Panc1 (cell line): ENCODE results near the gene YTHDC2. TPM values are rescaled to one million over a fixed set of nuclear protein-coding genes. Genes with fewer than 3 reads are reported as not detected.

ENCODE experiments used
- ATAC-seq: fragments of 200-7000 bp; cut with Tn5 transposase; 2 replicates; pipeline ENCODE4 v1.9.1; 2020; ENCODE audit warnings: mild to moderate bottlenecking, moderate library complexity
- BruUV-seq: library from RNA; stranded (reverse); fragments of 400-500 nt; replicated peaks from 2 replicates; lab custom pipeline; 2021; lab: Mats Ljungman, UMichigan
- CTCF ChIA-PET: fragments of 300-600 bp; sonication (Branson Sonifier 250); formaldehyde crosslinking; loops from one replicate; lab custom pipeline; 2022; ENCODE audit warnings: antibody characterized with exemption; lab: Charles Lee
- POLR2A ChIA-PET: fragments of 300-600 bp; sonication (Branson Sonifier 250); formaldehyde crosslinking; loops from one replicate; lab custom pipeline; 2022; ENCODE audit warnings: antibody characterized with exemption; lab: Charles Lee
- DNase-seq: peaks from one replicate; pipeline ENCODE4 v3.0.0-alpha.2; 2010; ENCODE audit warnings: low read depth, low spot score
- H3K27ac ChIP-seq: 2 replicates; pipeline ENCODE4 v1.5.1; 2011; ENCODE audit warnings: mild to moderate bottlenecking, low read length, inconsistent platforms
- H3K27me3 ChIP-seq: fragments of 200-500 bp; sonication (Bioruptor generic); 2 replicates; pipeline ENCODE4 v1.6.0; 2014; ENCODE audit warnings: low read length, inconsistent platforms; ENCODE audit not compliant: control insufficient read depth, insufficient read depth
- H3K36me3 ChIP-seq: fragments of 200-500 bp; sonication (Bioruptor generic); 2 replicates; pipeline ENCODE4 v1.5.1; 2014; ENCODE audit warnings: inconsistent platforms, mild to moderate bottlenecking, low read length, moderate library complexity; ENCODE audit not compliant: control insufficient read depth, insufficient read depth
- H3K4me1 ChIP-seq: 2 replicates; pipeline ENCODE4 v1.5.1; 2011; ENCODE audit warnings: inconsistent platforms, mild to moderate bottlenecking, low read length, moderate library complexity; ENCODE audit not compliant: control insufficient read depth, insufficient read depth
- H3K4me3 ChIP-seq, 2 experiments: 2 replicates each; pipeline ENCODE4 v1.5.1; 2011 to 2012; ENCODE audit warnings: low read depth in 2 of 2, low read length in 2 of 2, mild to moderate bottlenecking in 2 of 2, inconsistent platforms in 1 of 2, moderate library complexity in 1 of 2
- H3K9me3 ChIP-seq: fragments of 200-500 bp; sonication (Bioruptor generic); 2 replicates; pipeline ENCODE4 v1.5.1; 2014; ENCODE audit warnings: low read depth, mild to moderate bottlenecking, inconsistent platforms, low read length, moderate library complexity; ENCODE audit not compliant: control insufficient read depth, insufficient read depth
- POLR2AphosphoS5 ChIP-seq: IDR thresholded peaks from 2 replicates; pipeline ENCODE4 v1.6.1; 2012; ENCODE audit warnings: mild to moderate bottlenecking, low read depth, low read length, moderate library complexity
- REST ChIP-seq, 2 experiments: IDR thresholded peaks; 2 replicates each; pipeline ENCODE4 v1.6.1; 2011 to 2012; ENCODE audit warnings: low read depth in 2 of 2, control low read depth in 1 of 2, low read length in 1 of 2, mild to moderate bottlenecking in 1 of 2, moderate library complexity in 1 of 2; ENCODE audit not compliant: insufficient read depth in 1 of 2
- SIN3A ChIP-seq: IDR thresholded peaks from 2 replicates; pipeline ENCODE4 v1.6.1; 2012; ENCODE audit warnings: low read depth, mild to moderate bottlenecking, low read length, moderate library complexity, borderline replicate concordance; ENCODE audit not compliant: insufficient read depth
- TCF7L2 ChIP-seq: IDR thresholded peaks from 2 replicates; pipeline ENCODE4 v1.6.1; 2011; ENCODE audit warnings: mild to moderate bottlenecking, low read depth, low read length, inconsistent platforms
- in situ Hi-C: cut with HindIII; loops from 2 replicates; pipeline ENCODE4 v1.10.0; 2016; ENCODE audit warnings: low sequenced_read_pairs, low pct_unique_long_range_greater_than_20kb
- intact Hi-C: fragments of 100-400 bp; cut with micrococcal nuclease; formaldehyde crosslinking; loops from one replicate; pipeline ENCODE4 v1.10.0; 2022; ENCODE audit not compliant: unreplicated experiment
- total RNA-seq: library from RNA; stranded (reverse); gene quantifications from one replicate; pipeline ENCODE4 v1.2.1, GENCODE V29; 2021; ENCODE audit not compliant: unreplicated experiment
- TF ChIP-seq, protein P1 (sequence below): fragments of 450-650 bp; IDR thresholded peaks from 2 replicates; pipeline ENCODE4 v1.5.1; 2017; ENCODE audit warnings: mild to moderate bottlenecking

The YTHDC2 gene
- total RNA-seq, 1 experiment from 2014 or later: 21.7 TPM

- ChIA-PET CTCF (no interaction called here), POLR2A (no interaction called here)
- ATAC-seq (no peak), DNase-seq (no peak)
- no TSS peak for BruUV-seq
- no peaks in the 10 kb centered on the region for H3K4me1 ChIP-seq
- no peak overlapping the region for H3K4me3 ChIP-seq
- H3K27ac ChIP-seq: no peak overlapping the region
- in situ Hi-C loops: no loop called here
- no peak for TF ChIP-seq REST (IDR thresholded peaks at IDR 0.05; ENCODE audit: insufficient read depth in 1 of 2, low read depth in 2 of 2, low read length in 1 of 2)
- no peak for TF ChIP-seq POLR2AphosphoS5
- no peak for TF ChIP-seq SIN3A
- TF ChIP-seq, protein P1, sequence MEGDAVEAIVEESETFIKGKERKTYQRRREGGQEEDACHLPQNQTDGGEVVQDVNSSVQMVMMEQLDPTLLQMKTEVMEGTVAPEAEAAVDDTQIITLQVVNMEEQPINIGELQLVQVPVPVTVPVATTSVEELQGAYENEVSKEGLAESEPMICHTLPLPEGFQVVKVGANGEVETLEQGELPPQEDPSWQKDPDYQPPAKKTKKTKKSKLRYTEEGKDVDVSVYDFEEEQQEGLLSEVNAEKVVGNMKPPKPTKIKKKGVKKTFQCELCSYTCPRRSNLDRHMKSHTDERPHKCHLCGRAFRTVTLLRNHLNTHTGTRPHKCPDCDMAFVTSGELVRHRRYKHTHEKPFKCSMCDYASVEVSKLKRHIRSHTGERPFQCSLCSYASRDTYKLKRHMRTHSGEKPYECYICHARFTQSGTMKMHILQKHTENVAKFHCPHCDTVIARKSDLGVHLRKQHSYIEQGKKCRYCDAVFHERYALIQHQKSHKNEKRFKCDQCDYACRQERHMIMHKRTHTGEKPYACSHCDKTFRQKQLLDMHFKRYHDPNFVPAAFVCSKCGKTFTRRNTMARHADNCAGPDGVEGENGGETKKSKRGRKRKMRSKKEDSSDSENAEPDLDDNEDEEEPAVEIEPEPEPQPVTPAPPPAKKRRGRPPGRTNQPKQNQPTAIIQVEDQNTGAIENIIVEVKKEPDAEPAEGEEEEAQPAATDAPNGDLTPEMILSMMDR: no peak
- TF ChIP-seq TCF7L2: no peak
- H3K27me3 ChIP-seq: peaks cover 4% of the 10 kb centered on the region; the same call in 1 of the 2 replicates
- H3K36me3 ChIP-seq: no peaks in the 10 kb centered on the region
- intact Hi-C loops: no loop called here
- no peaks in the 10 kb centered on the region for H3K9me3 ChIP-seq
These were observed 34.8 kb upstream of the YTHDC2 start for GRCh38 chr5:113478691-113479090.

DNA sequence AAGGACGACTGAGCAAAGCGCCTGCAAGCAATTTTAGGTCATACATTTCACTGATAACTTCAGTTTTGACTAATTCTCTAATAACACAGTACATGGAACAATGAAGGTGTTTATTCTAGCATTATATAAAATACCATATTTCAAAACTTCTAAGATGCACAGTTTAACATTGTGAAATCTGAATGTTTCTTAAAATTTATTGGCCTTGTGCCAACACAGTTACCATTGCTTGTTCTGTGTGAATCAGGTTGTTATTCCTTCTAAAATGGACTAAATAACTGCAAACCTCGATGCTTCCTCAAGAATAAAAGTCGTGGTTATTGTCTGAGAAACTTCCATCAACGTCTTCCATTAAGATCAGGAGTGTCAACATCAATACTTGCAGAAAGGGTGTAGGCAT is 33.3 kb upstream of the YTHDC2 start:
- Histone ChIP-seq H3K27ac (no peak overlapping the region), H3K27me3 (peaks cover 11% of the 10 kb centered on the region), H3K4me1 (no peaks in the 10 kb centered on the region), H3K36me3 (no peaks in the 10 kb centered on the region), H3K4me3 (no peak overlapping the region), H3K9me3 (no peaks in the 10 kb centered on the region)
- no TSS peak for BruUV-seq
- CTCF ChIA-PET: no interaction called here
- ATAC-seq (no peak), DNase-seq (no peak)
- no peak for TF ChIP-seq REST (IDR thresholded peaks at IDR 0.05; ENCODE audit: insufficient read depth in 1 of 2, low read depth in 2 of 2, low read length in 1 of 2)
- TF ChIP-seq, protein P1: no peak
- no peak for TF ChIP-seq TCF7L2
- TF ChIP-seq SIN3A: no peak
- no peak for TF ChIP-seq POLR2AphosphoS5
- POLR2A ChIA-PET: no interaction called here
- in situ Hi-C loops: no loop called here
- intact Hi-C loops: no loop called here
